GM21526 (cell line): Measurements from ENCODE around the gene BAG3.
"Not testable (repeated sequence)": the region's sequence is repeated elsewhere in the genome, so short reads cannot be mapped to it uniquely, and the experiment has no call there.

Experiments used
- ATAC-seq: cut with Tn5 transposase; IDR thresholded peaks from one replicate; pipeline ENCODE4 v1.9.1; 2021; ENCODE audit warnings: moderate library complexity; ENCODE audit not compliant: unreplicated experiment, low FRiP score

The BAG3 gene

DNA sequence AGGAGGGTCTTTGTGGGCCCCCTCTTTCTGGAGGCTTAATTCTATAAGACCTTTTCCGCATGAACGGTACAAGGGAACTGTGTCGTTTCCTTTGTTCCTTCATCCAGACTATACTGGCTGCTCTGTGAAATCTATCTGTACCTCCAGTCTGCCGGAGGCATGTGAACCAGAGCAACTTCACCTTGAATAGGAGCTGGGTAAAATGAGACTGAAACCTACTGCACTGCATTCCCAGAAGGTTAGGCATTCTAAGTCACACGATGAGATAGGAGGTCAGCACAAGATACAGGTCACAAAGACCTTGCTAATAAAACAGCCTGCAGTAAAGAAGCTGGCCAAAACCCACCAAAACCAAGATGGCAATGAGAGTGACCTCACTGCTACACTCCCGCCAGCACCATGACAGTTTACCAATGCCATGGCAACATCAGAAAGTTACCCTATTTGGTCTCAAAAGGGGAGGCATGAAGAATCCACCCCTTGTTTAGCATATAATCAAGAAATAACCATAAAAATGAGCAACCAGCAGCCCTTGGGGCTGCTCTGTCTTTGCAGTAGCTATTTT, 37.9 kb downstream of the BAG3 start:
- ATAC-seq, result no peak

DNA sequence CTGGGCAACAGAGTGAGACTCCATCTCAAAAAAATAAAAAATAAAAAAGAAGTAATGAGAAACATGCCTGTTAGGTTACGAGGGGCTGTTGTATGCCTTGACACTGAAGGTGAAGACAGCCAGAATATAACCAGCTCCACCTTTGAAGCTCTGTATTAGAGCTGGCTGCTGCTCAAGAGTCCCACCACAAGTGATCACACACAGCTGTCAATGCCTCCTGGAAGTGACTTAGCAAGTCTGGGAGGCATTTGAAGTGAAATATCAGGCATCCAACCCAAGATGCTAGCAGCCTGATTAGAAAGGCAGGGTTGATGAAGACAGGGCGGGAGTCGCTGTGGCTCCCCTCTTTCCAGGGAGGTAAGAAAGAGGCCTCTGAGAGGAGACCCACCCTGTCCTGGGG, 40.5 kb downstream of the BAG3 start:
- no peak for ATAC-seq

DNA sequence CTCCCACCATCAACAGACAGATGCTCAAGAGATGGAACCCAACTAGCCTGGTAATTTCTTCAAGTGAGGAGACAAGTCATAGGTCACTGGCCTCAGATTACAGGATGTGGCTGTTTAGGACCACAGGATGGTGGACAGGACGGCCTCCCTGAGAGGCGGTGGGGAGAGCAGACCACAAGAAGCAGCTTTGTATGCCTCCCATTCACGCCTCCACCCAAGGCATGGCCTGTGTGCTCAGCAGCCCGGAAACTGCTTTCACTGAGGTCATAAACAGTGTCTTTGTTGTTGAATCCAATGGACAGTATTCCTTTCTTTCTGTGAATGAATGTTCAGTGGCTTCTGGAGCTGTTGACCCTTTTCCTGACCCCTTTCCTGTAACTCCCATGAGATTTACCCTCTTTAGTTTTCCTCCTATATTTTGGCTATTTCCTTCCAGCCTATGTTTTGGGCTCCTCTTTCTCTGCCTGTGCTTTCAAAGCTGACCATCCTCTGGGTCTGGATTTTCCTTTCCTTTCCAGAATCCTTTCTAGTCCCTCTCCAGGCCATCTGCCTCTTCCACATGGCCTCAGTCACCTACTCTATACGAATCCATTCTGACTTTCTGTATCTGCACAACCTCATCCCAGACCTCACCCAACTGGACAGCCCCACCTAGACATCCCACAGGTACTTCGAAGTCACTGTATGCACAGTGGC, 42.2 kb downstream of the BAG3 start:
- ATAC-seq, result no peak

DNA sequence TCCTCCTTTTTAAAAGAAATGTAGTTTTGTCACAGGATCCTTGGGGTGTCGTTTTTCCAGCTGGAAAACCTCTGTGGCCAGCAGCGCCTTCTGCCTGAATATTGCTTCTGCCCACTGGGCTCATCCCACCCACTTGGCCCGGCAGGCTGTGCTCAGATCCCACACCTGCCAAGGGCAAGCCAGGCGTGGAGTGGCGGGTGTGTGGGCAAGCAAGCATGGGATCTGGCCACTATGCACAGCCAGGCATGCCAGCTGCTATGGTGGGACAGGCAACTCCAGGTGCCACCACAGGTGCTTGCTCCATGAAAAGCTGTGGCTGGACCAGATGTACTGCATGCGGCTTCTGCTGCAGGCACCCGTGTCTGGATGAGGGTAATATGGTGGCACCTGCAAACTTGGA, 43.4 kb downstream of the BAG3 start:
- no peak for ATAC-seq

DNA sequence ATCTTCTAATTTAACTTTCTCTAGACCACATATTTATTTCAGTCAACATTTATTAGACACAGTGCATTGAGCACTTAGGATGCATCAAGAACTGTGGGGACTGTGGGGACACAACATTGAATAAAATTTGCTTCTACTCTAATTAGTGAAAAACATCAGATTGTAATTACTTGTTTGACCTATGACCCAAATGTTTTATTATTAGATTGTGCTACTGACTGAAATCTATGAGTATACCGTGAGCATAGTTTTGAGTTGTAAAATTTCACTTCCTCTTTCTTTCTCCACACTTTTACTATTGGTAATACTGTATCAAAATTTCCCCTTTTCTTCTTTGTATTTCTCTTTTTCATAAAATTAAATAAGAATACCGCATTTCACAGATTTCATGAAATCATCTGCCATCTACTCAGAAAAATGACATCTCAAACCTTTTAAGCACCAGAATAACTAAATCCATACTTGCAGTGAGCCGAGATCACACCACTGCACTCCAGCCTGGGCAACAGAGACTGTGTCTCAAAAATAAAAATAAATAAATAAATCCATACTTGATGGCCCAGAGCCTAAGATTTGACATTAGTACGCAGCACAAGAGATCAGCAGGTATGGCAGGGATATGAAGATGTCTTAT, 49.3 kb downstream of the BAG3 start:
- peak; percentile 56 for ATAC-seq

DNA sequence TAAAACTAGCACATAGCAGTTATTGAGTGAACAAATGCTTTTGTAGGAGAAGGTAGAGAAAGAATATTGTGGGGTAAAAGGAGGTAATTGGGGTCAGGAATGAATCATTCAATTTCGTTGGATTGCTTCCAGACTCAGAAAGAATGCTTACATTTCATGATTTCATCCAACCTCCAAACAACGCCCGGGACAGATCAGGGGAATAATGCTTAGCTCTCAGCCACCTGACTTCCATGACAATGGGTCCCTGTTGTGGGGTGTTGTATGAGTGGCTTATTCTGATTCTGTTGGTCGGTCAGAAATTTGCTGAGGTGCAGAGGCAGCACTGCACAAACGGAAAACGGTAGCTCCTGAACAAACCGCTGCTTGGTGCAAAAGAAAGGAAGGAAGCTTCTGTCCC, 50.7 kb downstream of the BAG3 start:
- no peak for ATAC-seq

DNA sequence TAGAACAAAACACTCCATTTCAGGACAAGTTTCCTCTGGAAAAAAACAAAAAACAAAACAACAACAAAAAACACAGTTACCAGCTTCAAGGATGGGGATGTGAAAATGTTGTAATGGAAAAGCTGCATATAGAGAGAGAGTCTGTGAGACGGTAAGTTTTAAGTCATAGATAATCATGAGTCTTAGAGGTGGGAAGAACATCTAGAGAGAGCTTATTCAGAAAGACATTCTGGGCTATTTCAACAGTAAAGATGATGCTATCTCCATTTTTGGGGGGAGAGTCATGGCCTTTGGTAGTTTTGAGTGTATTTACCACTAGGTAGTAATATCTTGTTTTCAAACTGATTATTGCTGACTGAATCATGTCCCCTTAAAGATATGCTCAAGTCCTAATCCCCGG, 51.4 kb downstream of the BAG3 start:
- no peak for ATAC-seq

DNA sequence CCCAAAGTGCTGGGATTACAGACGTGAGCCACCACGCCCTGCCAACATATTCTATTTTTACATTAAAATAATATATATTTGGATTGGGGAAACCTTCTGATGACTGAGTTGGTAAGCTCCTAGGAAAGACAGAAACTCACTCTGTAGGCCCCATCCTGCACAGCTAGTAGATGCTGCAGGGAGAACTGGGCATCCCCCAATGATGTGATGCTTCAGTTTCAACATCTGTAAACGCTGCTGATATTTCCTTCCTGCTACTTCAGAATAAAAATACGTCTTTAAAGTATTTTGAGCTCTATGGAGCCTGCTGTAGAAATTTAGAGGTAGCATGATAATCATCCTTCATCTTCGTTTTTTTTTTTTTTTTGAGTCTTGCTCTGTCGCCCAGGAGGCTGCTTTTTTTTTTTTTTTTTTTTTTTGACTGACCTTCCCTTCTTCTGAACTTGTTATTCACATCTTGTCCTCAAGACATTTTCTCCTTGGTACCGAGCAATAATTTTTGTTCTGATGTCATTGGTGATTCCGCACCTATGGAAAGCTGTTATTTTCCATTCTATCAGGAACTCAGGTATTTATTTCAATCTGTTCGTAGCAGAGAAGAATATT, 52.8 kb downstream of the BAG3 start:
- ATAC-seq, result no peak

DNA sequence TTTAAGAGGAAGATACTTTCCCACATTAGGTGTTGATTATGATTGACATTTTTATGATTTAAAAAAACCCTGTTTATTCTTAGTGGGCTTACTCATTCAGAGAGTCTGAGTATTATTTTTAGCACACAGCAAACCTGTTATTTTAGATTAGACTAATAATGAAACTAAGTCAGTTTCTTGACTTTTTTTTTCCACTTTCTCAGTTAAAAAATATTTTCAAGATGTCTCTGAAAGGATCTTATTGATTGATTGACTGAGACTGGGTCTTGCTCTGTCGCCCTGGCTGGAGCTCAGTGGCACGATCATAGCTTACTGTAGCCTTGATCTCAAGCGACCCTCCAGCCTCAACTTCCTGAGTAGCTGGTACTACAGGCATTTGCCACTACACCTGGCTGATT, 54.3 kb downstream of the BAG3 start:
- peak; percentile 42 for ATAC-seq

DNA sequence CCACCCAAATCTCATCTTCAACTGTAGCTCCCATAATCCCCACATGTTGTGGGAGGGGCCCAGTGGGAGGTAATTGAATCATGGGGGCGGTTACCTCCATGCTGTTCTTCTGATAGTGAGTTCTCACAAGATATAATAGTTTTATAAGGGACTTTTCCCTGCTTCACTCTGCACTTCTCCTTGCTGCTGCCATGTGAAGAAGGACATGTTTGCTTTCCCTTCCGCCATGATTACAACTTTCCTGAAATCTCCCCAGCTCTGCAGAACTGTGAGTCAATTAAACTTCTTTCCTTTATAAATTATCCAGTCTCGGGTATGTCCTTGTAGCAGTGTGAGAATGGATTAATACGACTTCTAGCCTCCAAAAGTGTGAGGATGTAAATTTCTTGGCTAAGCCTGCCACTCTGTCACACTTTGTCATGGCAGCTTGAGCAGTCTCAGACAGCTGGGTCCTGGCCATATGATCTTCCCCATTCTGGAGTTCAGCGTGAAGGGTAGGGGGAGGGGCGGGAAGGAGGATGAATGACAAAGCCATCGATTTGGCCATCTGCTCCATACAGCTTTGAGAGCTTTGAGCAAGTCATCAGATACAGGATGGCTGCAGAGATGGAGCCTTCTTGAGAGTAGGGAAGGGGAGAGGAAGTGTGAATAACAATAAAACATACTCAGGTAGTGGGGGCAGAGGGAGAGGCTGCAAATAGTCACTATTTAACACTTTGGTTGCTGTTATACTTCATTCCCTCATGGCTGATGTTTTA, 55.5 kb downstream of the BAG3 start:
- no peak for ATAC-seq

DNA sequence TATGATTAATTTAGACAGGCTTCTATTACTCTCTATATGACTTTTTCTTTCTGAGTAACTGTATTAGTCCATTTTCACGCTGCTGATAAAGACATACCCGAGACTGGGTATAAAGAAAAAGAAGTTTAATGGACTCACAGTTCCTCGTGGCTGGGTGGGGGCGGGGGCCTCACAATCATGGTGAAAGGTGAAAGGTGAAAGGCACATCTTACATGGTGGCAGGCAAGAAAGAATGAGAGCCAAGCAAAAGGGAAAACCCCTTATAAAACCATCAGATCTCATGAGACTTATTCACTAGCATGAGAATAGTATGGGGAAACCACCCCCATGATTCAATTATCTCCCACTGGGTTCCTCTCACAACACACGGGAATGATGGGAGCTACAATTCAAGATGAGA, 56.2 kb downstream of the BAG3 start:
- not testable (repeated sequence) for ATAC-seq

DNA sequence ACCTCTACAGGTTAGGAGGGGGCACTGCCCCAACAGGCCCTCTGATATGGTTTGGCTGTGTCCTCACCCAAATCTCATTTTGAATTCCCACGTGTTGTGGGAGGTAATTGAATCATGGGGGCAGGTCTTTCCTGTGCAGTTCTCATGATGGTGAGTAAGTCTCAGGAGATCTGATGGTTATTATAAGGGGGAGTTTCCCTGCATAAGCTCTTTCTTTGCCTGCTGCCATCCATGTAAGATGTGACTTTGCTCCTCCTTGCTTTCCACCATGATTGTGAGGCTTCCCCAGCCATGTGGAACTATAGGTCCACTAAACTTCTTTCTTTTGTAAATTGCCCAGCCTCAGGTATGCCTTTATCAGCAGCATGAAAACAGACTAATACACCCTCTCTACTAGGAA, 59.8 kb downstream of the BAG3 start:
- ATAC-seq, result not testable (repeated sequence)

DNA sequence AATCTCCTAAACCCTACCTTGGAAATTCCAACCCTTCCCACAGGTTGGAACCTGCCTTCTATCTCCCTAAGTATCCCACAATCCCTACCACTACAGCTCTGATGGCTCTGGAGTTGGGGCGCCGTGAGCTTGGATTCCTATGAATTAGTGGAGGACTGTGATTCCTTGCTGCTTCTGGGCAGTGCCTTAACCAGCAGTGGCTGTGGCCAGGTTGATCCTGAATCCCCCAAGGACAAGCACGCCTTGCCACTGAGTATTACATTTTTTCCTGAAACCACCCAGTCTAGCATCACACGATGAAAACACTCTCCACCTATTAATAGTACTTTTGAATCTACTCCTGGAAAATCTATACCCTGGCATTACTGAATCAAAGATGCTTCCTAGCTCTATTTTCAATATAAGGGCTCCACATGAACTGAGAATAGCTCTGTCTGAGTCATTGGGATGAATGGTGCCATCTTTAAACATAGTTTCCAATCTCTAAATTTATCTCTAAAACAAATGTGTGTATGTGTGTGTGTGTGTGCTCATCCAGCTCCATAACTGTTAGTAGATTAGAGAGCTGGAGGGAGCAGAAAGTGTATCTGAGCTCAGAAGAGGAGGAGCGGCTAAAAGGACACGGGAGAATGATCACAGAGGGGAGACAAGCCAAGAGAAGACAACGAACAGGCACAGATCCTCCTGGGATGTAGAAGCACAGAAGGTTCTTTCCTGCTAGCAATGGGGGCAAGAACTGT, 62.7 kb downstream of the BAG3 start:
- ATAC-seq, result no peak

DNA sequence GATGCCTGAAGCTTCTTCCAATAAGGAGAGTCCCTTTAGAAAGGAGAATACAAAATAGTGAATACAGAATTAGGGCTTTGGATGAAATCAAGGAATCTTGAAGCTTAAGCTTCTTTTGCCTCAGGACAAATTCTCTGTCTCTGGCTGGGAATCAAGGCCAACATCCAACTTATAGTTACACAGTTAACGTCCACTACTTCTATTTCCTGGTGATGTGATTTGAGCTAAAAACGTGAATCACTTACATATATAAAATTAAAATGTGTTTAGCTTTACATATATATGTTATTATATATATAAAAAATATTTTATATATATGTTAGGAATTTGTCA, 63.3 kb downstream of the BAG3 start:
- no peak for ATAC-seq

DNA sequence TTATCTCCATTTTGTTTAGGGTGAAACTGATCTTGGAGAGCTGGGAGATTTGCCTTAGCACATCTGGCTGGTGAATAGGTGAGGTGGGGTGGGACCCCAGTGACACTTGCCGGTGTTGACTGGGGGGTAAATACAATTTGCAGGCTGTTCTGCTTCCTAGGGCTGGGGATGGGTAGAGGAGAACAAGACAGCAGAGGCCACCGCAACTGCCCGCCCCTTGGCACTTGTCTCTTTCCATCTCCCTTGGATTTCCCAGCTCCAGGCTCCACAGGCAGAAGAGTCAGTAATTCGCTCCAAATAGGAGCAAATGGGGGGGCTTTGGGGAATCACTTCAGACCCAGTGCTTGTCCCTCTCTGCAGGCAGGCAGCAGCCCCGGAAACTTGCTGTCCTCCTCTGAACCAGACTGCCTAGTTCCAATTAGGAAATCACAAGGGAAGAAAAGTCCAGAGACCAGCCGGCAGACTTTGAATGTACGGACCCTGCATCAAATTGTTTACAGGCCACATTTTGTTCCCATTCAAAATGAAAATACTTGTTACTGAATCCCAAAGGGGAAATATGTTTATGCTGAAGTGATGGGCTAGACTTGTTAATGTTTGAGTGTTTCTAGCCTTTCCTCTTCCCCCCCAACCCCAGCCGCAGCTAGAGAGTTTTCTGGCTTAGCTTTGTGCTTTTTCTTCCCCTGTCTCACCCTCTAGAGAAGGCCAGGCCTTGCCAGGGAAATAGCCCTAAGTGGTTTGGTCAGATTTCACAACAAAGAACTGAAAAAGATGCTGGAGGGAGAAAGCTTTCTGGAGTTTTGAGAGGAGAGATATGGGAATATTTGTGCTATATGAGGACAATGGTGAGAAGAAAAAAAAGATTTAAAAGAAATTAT, 64.7 kb downstream of the BAG3 start:
- ATAC-seq, result no peak

DNA sequence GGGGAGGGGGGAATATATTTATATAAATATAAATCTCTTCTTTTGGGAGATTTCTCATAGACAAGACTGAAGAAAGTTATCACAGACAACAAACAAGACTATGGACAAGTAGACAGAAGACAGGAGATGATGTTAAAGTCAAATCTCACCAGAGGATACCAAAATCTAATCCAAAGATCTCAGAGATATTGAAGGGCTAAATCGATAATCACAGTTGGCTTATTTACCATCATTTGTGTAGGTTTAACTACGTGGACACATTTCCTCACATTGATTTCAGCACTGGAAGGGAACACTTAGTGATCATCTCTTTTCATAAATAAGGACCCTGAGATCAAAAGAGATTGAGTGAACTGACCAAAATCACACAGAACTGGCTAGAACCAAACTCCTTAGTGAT, 72.0 kb downstream of the BAG3 start:
- ATAC-seq, result no peak

DNA sequence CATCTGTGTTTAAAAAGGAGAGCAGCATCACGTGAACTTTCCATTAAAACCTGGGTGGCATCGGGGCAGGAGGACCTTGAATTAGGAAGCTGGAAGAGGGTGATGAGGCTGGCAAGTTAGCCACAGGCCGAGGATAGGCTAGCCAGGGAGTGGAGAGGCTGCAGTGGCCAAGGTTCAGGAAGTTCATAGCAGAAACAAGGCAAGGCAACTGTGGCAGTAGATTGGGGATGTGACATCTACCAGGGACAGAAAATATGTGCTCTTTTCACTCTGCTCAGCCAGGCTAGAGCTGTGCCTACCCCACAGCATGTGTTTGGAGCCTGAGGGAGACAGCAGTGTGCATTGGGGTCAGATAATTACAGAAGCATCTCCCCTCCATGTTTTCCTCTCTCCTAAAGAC, 72.4 kb downstream of the BAG3 start:
- ATAC-seq, result no peak

DNA sequence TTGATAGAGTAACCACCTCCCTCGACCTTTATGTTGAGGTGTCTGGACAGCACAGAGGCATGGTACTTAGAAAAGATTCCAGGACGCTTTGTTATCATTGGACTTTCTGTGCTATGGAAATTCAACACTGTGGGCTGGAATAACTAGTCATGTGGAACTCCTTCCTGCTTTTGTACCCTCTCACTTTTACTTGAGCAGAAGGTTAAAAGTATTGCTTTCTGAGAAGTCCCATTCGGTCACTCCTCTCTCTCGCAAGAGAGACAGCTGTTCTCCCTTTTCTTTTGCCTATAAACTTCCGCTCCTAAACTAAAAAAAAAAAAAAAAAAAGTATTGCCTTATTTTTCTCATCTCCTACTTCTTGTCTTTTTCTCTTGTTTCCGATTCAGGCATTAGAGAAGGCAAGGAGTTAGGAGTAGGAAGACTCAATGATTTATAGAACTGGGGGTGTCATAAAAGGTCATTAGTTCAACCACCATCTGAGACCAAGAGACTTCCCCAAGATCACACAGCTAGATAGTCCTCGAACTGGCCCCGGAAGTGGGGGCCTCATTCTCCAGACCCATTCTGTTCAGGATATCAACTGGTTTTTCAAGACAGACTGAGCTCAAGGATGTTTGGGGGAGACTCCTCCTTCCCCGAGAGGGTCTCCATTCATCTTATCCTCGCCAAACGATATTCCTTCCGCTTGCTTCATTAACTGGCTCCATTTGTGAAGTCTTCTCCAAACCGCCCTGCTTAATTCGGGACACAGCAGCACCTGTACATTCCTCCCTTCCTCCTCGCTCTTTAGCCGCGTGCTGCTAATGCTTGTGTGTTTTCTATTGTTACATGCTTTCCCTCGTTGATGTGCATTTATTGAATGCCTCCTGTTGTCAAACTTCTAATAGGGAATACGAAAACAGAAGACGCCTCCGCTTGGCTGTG, 73.7 kb downstream of the BAG3 start:
- peak; percentile 10 for ATAC-seq

DNA sequence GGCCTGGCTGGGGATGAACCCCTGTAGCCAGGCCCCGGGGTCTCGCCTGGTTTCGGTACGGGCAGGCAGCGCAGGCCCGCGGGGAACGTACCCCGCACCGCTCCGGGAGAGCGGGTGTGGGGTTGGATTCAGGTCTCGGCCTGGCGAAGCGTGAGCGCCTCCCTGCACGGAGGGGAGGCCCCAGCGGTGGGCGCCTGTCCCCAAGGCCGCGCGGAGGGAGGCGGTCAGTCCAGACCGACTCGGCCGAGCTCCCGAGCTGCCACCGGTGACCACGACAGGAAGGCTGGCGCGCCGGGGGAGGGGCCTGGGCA, 74.3 kb downstream of the BAG3 start:
- no peak for ATAC-seq
